H9 (cell line): ENCODE measurements around the gene ZFYVE19. TPM values are rescaled to one million over a fixed set of nuclear protein-coding genes. Genes with fewer than 3 reads are reported as not detected.

Source experiments
- DNase-seq: peaks from one replicate; pipeline ENCODE4 v3.0.0-alpha.2; 2017
- H2AFZ ChIP-seq: one replicate; pipeline ENCODE4 v1.6.1; 2013; ENCODE audit warnings: mild to moderate bottlenecking, low read length, control low read depth, moderate library complexity
- H2AK5ac ChIP-seq: 2 replicates; pipeline ENCODE4 v1.6.1; 2013; ENCODE audit warnings: low read length, control low read depth, mixed read lengths; ENCODE audit not compliant: insufficient read length
- H2BK120ac ChIP-seq: one replicate; pipeline ENCODE4 v1.6.1; 2013; ENCODE audit warnings: low read depth, mild to moderate bottlenecking, low read length, control low read depth, inconsistent platforms; ENCODE audit not compliant: poor library complexity, severe bottlenecking
- H2BK12ac ChIP-seq: 2 replicates; pipeline ENCODE4 v1.6.1; 2013; ENCODE audit warnings: low read length, control low read depth, mixed read lengths, low read depth; ENCODE audit not compliant: insufficient read length
- H2BK15ac ChIP-seq: 2 replicates; pipeline ENCODE4 v1.6.1; 2013; ENCODE audit warnings: low read depth, low read length, control low read depth
- H2BK20ac ChIP-seq: one replicate; pipeline ENCODE4 v1.6.1; 2013; ENCODE audit warnings: low read depth, mild to moderate bottlenecking, low read length, control low read depth, inconsistent platforms; ENCODE audit not compliant: poor library complexity, severe bottlenecking
- H2BK5ac ChIP-seq: 2 replicates; pipeline ENCODE4 v1.6.1; 2013; ENCODE audit warnings: low read length, control low read depth, mixed read lengths; ENCODE audit not compliant: insufficient read length
- H3K14ac ChIP-seq: 2 replicates; pipeline ENCODE4 v1.6.1; 2013; ENCODE audit warnings: low read length, control low read depth; ENCODE audit not compliant: insufficient read depth
- H3K18ac ChIP-seq: 2 replicates; pipeline ENCODE4 v1.6.1; 2013; ENCODE audit warnings: low read depth, mild to moderate bottlenecking, mixed read lengths, low read length, control low read depth; ENCODE audit not compliant: insufficient read length
- H3K23ac ChIP-seq: 2 replicates; pipeline ENCODE4 v1.6.1; 2013; ENCODE audit warnings: low read length, control low read depth, mixed read lengths, low read depth; ENCODE audit not compliant: insufficient read length
- H3K23me2 ChIP-seq: 2 replicates; pipeline ENCODE4 v1.6.1; 2013; ENCODE audit warnings: low read depth, mild to moderate bottlenecking, mixed read lengths, low read length, control low read depth; ENCODE audit not compliant: insufficient read length, poor library complexity, severe bottlenecking
- H3K27ac ChIP-seq: 2 replicates; pipeline ENCODE4 v1.5.1; 2013; ENCODE audit warnings: low read length, control low read depth, mixed read lengths, low read depth; ENCODE audit not compliant: insufficient read length
- H3K27me3 ChIP-seq: 2 replicates; pipeline ENCODE4 v1.6.1; 2013; ENCODE audit warnings: low read length, control low read depth, inconsistent platforms; ENCODE audit not compliant: insufficient read depth
- H3K4ac ChIP-seq: 2 replicates; pipeline ENCODE4 v1.6.1; 2013; ENCODE audit warnings: low read depth, mild to moderate bottlenecking, control low read depth, inconsistent platforms, low read length, moderate library complexity
- H3K4me1 ChIP-seq: 2 replicates; pipeline ENCODE4 v1.6.1; 2013; ENCODE audit warnings: low read length, control low read depth, inconsistent platforms; ENCODE audit not compliant: insufficient read depth
- H3K4me2 ChIP-seq: 2 replicates; pipeline ENCODE4 v1.6.1; 2013; ENCODE audit warnings: low read length, control low read depth, mixed read lengths; ENCODE audit not compliant: insufficient read length, insufficient read depth
- H3K56ac ChIP-seq: 2 replicates; pipeline ENCODE4 v1.6.1; 2013; ENCODE audit warnings: low read depth, mild to moderate bottlenecking, mixed read lengths, low read length, control low read depth; ENCODE audit not compliant: insufficient read length
- H3K79me1 ChIP-seq: 2 replicates; pipeline ENCODE4 v1.6.1; 2013; ENCODE audit warnings: low read depth, mild to moderate bottlenecking, moderate library complexity, low read length, control low read depth, inconsistent platforms; ENCODE audit not compliant: insufficient read depth, poor library complexity, severe bottlenecking
- H3K79me2 ChIP-seq: 2 replicates; pipeline ENCODE4 v1.6.1; 2013; ENCODE audit warnings: low read length, control low read depth, inconsistent platforms; ENCODE audit not compliant: insufficient read depth
- H3K9ac ChIP-seq: 2 replicates; pipeline ENCODE4 v1.6.1; 2013; ENCODE audit warnings: low read length, control low read depth, mixed read lengths; ENCODE audit not compliant: insufficient read length; ENCODE audit errors: extremely low read depth
- H3K9me3 ChIP-seq: one replicate; pipeline ENCODE4 v1.6.1; 2013; ENCODE audit warnings: low read depth, low read length, inconsistent platforms; ENCODE audit not compliant: control insufficient read depth
- H3T11ph ChIP-seq: one replicate; pipeline ENCODE4 v1.6.1; 2013; ENCODE audit warnings: mild to moderate bottlenecking, low read length, control low read depth, inconsistent platforms
- H4K20me1 ChIP-seq: one replicate; pipeline ENCODE4 v1.6.1; 2013; ENCODE audit not compliant: control insufficient read depth, insufficient read length, insufficient read depth
- H4K5ac ChIP-seq: 2 replicates; pipeline ENCODE4 v1.6.1; 2013; ENCODE audit warnings: low read depth, mild to moderate bottlenecking, mixed read lengths, low read length, control low read depth; ENCODE audit not compliant: insufficient read length
- H4K8ac ChIP-seq: replicated peaks from 2 replicates; pipeline ENCODE4 v1.6.1; 2013; ENCODE audit warnings: low read length, control low read depth, mixed read lengths, low read depth; ENCODE audit not compliant: insufficient read length
- H4K91ac ChIP-seq: 2 replicates; pipeline ENCODE4 v1.6.1; 2013; ENCODE audit warnings: low read depth, mild to moderate bottlenecking, moderate library complexity, mixed read lengths, low read length, control low read depth; ENCODE audit not compliant: insufficient read length
- H3K27ac Mint-ChIP-seq, 3 experiments: 2 replicates in 2 of 3; 3 replicates in 1 of 3; pipeline ENCODE4 v1.8.0; 2020 to 2021; ENCODE audit warnings: mixed read lengths in 3 of 3, mild to moderate bottlenecking in 1 of 3, moderate library complexity in 1 of 3
- H3K27me3 Mint-ChIP-seq: 2 replicates; pipeline ENCODE4 v1.8.0; 2021; ENCODE audit warnings: low read depth, mild to moderate bottlenecking, moderate library complexity, mixed read lengths
- H3K36me3 Mint-ChIP-seq, 3 experiments: 2 replicates in 2 of 3; 3 replicates in 1 of 3; pipeline ENCODE4 v1.8.0; 2020 to 2021; ENCODE audit warnings: low read depth in 3 of 3, mixed read lengths in 3 of 3; ENCODE audit not compliant: insufficient read depth in 1 of 3
- H3K4me1 Mint-ChIP-seq, 2 experiments: 2 replicates each; pipeline ENCODE4 v1.8.0; 2020; ENCODE audit warnings: mixed read lengths in 2 of 2
- H3K4me3 Mint-ChIP-seq, 2 experiments: 2 replicates in 1 of 2; 3 replicates in 1 of 2; pipeline ENCODE4 v1.8.0; 2020 to 2021; ENCODE audit warnings: mild to moderate bottlenecking in 2 of 2, mixed read lengths in 2 of 2, moderate library complexity in 1 of 2
- H3K9me3 Mint-ChIP-seq, 2 experiments: 2 replicates in 1 of 2; 3 replicates in 1 of 2; pipeline ENCODE4 v1.8.0; 2020; ENCODE audit warnings: mild to moderate bottlenecking in 2 of 2, mixed read lengths in 2 of 2, moderate library complexity in 1 of 2
- WGBS: extraction: QIAGEN DNeasy Blood & Tissue Kit; methylation state at CpG from one replicate; pipeline ENCODE4 v1.1.7; 2013; ENCODE audit warnings: missing lambda C conversion rate, low lambda C conversion rate, mixed read lengths; ENCODE audit not compliant: insufficient read length; ENCODE audit errors: extremely low coverage; 5-methylcytosine and 5-hydroxymethylcytosine counted together
- total RNA-seq: library from RNA; stranded (reverse); gene quantifications from 2 replicates; pipeline ENCODE4 v1.2.1, GENCODE V29; 2021
- TF ChIP-seq, protein P1 (sequence below): fragments of 200-600 bp; sonication (generic); conservative IDR thresholded peaks from 3 replicates; pipeline ENCODE4 v1.8.0; 2021; ENCODE audit warnings: antibody characterized with exemption, mild to moderate bottlenecking

ZFYVE19 gene
- total RNA-seq, 1 experiment from 2014 or later: 11.3 TPM

DNA sequence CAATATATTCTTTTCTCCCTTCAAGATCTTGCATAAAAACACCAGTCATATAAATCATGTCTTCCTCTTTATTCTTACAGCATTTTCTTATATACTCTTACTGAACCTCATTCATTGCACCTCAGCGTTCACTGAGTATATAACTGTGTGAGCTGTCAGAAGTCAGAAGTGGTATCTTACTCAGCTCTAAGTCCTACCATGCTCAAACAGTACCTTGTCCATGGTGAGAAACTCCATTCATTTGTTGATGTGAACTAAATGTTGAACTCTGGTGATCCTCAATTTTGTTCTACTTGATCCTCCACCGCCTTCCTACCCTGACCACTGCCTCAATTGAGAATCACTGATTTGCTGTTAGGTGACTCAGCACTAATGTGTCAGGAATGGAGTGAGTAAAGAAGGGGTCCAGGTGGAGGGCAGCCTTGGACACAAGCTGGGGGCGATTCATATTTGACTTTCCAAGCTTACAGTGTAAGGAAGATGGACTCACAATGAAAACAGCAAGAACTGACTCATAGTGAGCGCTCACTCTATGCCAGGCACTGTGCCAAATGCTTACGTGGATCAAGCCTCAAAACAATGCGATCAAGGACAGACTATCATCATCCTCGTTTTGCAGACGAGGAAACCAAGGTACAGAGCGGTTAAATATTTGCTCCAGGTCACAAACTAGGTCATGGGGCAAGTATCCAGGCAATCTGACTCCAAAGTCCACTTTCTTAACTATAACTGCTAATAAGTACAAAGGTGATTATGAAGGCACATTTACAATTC lies 13.5 kb upstream of the ZFYVE19 start:
- no peak for DNase-seq
- H2BK15ac ChIP-seq: no peak overlapping the region
- H3K4me1 ChIP-seq: peaks cover 5% of the 10 kb centered on the region; the same call in 1 of the 2 replicates
- H3K79me2 ChIP-seq: no peaks in the 10 kb centered on the region
- H3K23me2 ChIP-seq: no peaks in the 10 kb centered on the region
- no peak overlapping the region for H3K18ac ChIP-seq
- no peak overlapping the region for H3K14ac ChIP-seq
- Mint-ChIP-seq H3K27me3 (no peaks in the 10 kb centered on the region), H3K4me3 (no peak overlapping the region), H3K4me1 (peaks cover 25 to 33% of the 10 kb centered on the region in 2 experiments), H3K27ac (peak overlapping the region in 1 of 3 experiments; percentile 8; a peak in 2 of 7 replicates), H3K9me3 (no peaks in the 10 kb centered on the region), H3K36me3 (peaks cover 10 to 14% (median 13%) of the 10 kb centered on the region in 3 experiments; a peak in 5 of 7 replicates)
- no peak overlapping the region for H4K5ac ChIP-seq
- no peak overlapping the region for H2BK12ac ChIP-seq
- no peak overlapping the region for H2BK120ac ChIP-seq
- H3K4ac ChIP-seq: no peak overlapping the region
- H4K20me1 ChIP-seq: no peaks in the 10 kb centered on the region
- no peaks in the 10 kb centered on the region for H3K9me3 ChIP-seq
- H2BK5ac ChIP-seq: no peak overlapping the region
- H3T11ph ChIP-seq: no peak overlapping the region
- no peak overlapping the region for H4K8ac ChIP-seq
- H3K27ac ChIP-seq: no peak overlapping the region
- no peak overlapping the region for H3K9ac ChIP-seq
- H3K4me2 ChIP-seq: no peak overlapping the region
- TF ChIP-seq, protein P1, sequence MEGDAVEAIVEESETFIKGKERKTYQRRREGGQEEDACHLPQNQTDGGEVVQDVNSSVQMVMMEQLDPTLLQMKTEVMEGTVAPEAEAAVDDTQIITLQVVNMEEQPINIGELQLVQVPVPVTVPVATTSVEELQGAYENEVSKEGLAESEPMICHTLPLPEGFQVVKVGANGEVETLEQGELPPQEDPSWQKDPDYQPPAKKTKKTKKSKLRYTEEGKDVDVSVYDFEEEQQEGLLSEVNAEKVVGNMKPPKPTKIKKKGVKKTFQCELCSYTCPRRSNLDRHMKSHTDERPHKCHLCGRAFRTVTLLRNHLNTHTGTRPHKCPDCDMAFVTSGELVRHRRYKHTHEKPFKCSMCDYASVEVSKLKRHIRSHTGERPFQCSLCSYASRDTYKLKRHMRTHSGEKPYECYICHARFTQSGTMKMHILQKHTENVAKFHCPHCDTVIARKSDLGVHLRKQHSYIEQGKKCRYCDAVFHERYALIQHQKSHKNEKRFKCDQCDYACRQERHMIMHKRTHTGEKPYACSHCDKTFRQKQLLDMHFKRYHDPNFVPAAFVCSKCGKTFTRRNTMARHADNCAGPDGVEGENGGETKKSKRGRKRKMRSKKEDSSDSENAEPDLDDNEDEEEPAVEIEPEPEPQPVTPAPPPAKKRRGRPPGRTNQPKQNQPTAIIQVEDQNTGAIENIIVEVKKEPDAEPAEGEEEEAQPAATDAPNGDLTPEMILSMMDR: no peak
- no CpG with 5 or more reads among the region's 9 CpGs for WGBS
- H3K79me1 ChIP-seq: peaks cover 4% of the 10 kb centered on the region
- no peak overlapping the region for H3K23ac ChIP-seq
- H3K56ac ChIP-seq: no peak overlapping the region
- H2AK5ac ChIP-seq: no peak overlapping the region
- H2AFZ ChIP-seq: no peak overlapping the region
- no peak overlapping the region for H4K91ac ChIP-seq
- no peak overlapping the region for H2BK20ac ChIP-seq
- no peaks in the 10 kb centered on the region for H3K27me3 ChIP-seq
